ENCODE data around the gene PLBD2.

PLBD2 gene

DNA sequence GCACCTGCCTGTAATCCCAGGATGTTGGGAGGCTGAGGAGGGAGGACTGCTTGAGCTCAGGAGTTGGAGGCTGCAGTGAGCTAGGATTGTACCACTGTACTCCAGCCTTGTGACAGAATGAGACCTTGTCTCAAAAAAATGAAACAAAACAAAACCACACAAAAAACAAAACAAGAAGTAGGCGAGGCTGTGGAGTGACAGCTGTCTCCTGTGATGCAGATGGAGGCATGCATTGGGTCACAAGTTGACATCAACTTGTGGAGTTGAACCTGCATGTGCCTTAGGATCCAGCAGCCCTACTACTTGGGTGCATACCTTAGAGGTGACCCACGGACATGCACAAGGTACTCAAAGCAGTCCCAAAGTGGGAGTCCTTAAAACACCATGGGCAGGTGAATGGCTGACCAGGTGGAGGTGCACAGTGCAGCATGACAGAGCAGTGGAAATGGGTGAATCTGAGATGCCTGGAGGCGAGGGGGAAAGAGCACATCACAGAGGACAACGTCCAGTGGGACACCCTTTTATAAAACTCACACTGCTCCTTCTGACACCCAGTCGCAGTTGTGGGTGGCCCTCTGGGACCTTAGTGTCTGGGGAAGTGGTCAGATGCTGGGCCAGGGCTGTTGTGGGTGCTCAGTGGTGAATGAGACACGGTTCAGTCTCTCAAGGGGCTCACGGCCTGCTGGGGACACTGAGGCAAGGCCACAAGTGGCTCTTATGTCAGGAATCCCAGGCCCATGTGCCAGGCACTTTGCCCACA is 12.7 kb downstream of the PLBD2 start:
- no peaks in the 10 kb centered on the region for H3K36me3 ChIP-seq (ENCODE audit: control insufficient read depth, insufficient read depth, low read length)
- H3K27ac ChIP-seq: no peak overlapping the region

GRCh38 chr12:113371808-113372207 is 13.4 kb downstream of the PLBD2 start:
- H3K27ac ChIP-seq: no peak overlapping the region
- no peak overlapping the region for H3K9ac ChIP-seq
- H3K9me3 ChIP-seq (ENCODE audit: control insufficient read depth, low read length): no peaks in the 10 kb centered on the region
- no peak overlapping the region for H3K4me2 ChIP-seq (ENCODE audit: low read length)
- no peak overlapping the region for H3K4me3 ChIP-seq (ENCODE audit: low read depth, low read length)
- H3K27me3 ChIP-seq (ENCODE audit: control insufficient read depth, insufficient read depth, low read length): no peaks in the 10 kb centered on the region
- H3K4me1 ChIP-seq: no peaks in the 10 kb centered on the region
- H3K36me3 ChIP-seq (ENCODE audit: control insufficient read depth, insufficient read depth, low read length): no peaks in the 10 kb centered on the region
- no peak for TF ChIP-seq CTCF (IDR thresholded peaks at IDR 0.05)
- H3K79me2 ChIP-seq: no peaks in the 10 kb centered on the region
- no peak overlapping the region for H2AFZ ChIP-seq

More for the DNA sequence above, 12.7 kb downstream of the PLBD2 start:
- H3K27me3 ChIP-seq (ENCODE audit: control insufficient read depth, insufficient read depth, low read length): no peaks in the 10 kb centered on the region
- H3K9ac ChIP-seq: no peak overlapping the region
- H3K4me2 ChIP-seq (ENCODE audit: low read length): no peak overlapping the region
- no peaks in the 10 kb centered on the region for H3K79me2 ChIP-seq
- TF ChIP-seq CTCF (IDR thresholded peaks at IDR 0.05): no peak
- no peak overlapping the region for H2AFZ ChIP-seq
- H3K4me1 ChIP-seq: no peaks in the 10 kb centered on the region
- H3K9me3 ChIP-seq (ENCODE audit: control insufficient read depth, low read length): no peaks in the 10 kb centered on the region
- H3K4me3 ChIP-seq (ENCODE audit: low read depth, low read length): no peak overlapping the region

DNA sequence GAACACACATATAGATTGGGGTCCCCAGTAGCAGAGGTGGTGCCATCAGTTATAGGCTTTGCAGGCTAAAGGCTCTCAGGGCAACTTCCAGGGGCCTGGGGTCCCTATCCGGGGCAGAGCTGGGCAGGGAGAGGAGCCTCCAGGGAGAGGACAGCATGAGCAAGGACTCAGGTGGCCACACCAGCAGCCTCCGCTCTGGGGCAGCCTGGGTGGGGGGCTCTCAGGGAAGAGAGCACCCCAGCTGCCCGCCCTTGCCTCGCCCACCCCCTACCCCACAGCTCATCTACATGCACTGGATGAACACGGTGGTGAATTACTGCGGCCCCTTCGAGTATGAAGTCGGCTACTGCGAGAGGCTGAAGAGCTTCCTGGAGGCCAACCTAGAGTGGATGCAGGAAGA is 14.0 kb downstream of the PLBD2 start:
- Histone ChIP-seq H3K36me3 (ENCODE audit: control insufficient read depth, insufficient read depth, low read length) (no peaks in the 10 kb centered on the region), H3K27ac (no peak overlapping the region), H3K27me3 (ENCODE audit: control insufficient read depth, insufficient read depth, low read length) (no peaks in the 10 kb centered on the region), H3K9me3 (ENCODE audit: control insufficient read depth, low read length) (no peaks in the 10 kb centered on the region), H3K4me1 (no peaks in the 10 kb centered on the region), H3K4me2 (ENCODE audit: low read length) (no peak overlapping the region), H2AFZ (no peak overlapping the region), H3K9ac (no peak overlapping the region), H3K79me2 (no peaks in the 10 kb centered on the region), H3K4me3 (ENCODE audit: low read depth, low read length) (no peak overlapping the region)
- no peak for TF ChIP-seq CTCF (IDR thresholded peaks at IDR 0.05)

DNA sequence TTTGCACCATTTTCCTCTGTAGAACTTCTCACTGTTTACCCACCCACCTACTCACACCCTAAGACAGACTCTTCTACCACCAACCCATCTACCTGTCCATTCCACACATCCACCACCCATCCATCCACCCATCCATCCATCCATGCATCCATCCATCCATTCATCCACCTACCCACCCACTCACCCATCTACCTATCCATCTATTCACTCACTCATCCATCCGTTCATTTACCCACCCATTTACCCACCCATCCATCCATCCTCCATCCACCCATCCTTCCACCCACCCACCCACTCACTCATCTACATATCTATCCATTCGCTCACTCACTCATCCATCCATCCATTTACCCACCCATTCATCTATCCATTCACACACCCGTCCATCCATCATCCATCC is 15.1 kb downstream of the PLBD2 start:
- Histone ChIP-seq H3K79me2 (no peaks in the 10 kb centered on the region), H3K27me3 (ENCODE audit: control insufficient read depth, insufficient read depth, low read length) (no peaks in the 10 kb centered on the region), H3K9ac (no peak overlapping the region), H3K36me3 (ENCODE audit: control insufficient read depth, insufficient read depth, low read length) (no peaks in the 10 kb centered on the region), H2AFZ (no peak overlapping the region), H3K27ac (no peak overlapping the region), H3K4me3 (ENCODE audit: low read depth, low read length) (no peak overlapping the region), H3K9me3 (ENCODE audit: control insufficient read depth, low read length) (no peaks in the 10 kb centered on the region), H3K4me2 (ENCODE audit: low read length) (no peak overlapping the region), H3K4me1 (no peaks in the 10 kb centered on the region)
- TF ChIP-seq CTCF (IDR thresholded peaks at IDR 0.05): no peak

GRCh38 chr12:113373969-113374368 is 15.6 kb downstream of the PLBD2 start:
- no peaks in the 10 kb centered on the region for H3K4me1 ChIP-seq
- no peak overlapping the region for H3K4me3 ChIP-seq (ENCODE audit: low read depth, low read length)
- H2AFZ ChIP-seq: no peak overlapping the region
- no peaks in the 10 kb centered on the region for H3K79me2 ChIP-seq
- H3K9me3 ChIP-seq (ENCODE audit: control insufficient read depth, low read length): no peaks in the 10 kb centered on the region
- H3K9ac ChIP-seq: no peak overlapping the region
- TF ChIP-seq CTCF (IDR thresholded peaks at IDR 0.05): no peak
- H3K36me3 ChIP-seq (ENCODE audit: control insufficient read depth, insufficient read depth, low read length): no peaks in the 10 kb centered on the region
- H3K27me3 ChIP-seq (ENCODE audit: control insufficient read depth, insufficient read depth, low read length): no peaks in the 10 kb centered on the region
- no peak overlapping the region for H3K4me2 ChIP-seq (ENCODE audit: low read length)
- no peak overlapping the region for H3K27ac ChIP-seq

Measured in parathyroid adenoma (tissue), 2 donors.